Endothelial cell of umbilical vein (primary cell): ENCODE data around the gene CACNA2D1. TPM values are rescaled to one million over a fixed set of nuclear protein-coding genes. Genes with fewer than 3 reads are reported as not detected.

ENCODE experiments used
- BruUV-seq: library from RNA; stranded (reverse); fragments of 400-500 nt; replicated peaks from 2 replicates; lab custom pipeline; 2021; lab: Mats Ljungman, UMichigan
- CTCF ChIA-PET: fragments of 300-600, 350-600 bp; sonication (Branson Sonifier 250); formaldehyde crosslinking; loops from one replicate; lab custom pipeline; 2021; ENCODE audit warnings: antibody characterized with exemption, inconsistent platforms; lab: Charles Lee
- POLR2A ChIA-PET: fragments of 300-600, 350-600 bp; sonication (Branson Sonifier 250); formaldehyde crosslinking; loops from one replicate; lab custom pipeline; 2021; ENCODE audit warnings: antibody characterized with exemption, inconsistent platforms; lab: Charles Lee
- DNase-seq: peaks from one replicate; pipeline ENCODE4 v3.0.0-alpha.2; 2011; ENCODE audit warnings: low read depth, low spot score
- FAIRE-seq: peaks from 2 replicates; lab custom pipeline; 2011; peaks lifted over from hg19 to GRCh38; lab: Jason Lieb, UNC
- H2AFZ ChIP-seq: 2 replicates; pipeline ENCODE4 v1.6.0; 2012; ENCODE audit warnings: low read depth, low read length, control low read depth, inconsistent platforms
- H3K27ac ChIP-seq: 2 replicates; pipeline ENCODE4 v1.5.1; 2011; ENCODE audit warnings: low read depth, mild to moderate bottlenecking, control low read depth, low read length, moderate library complexity; ENCODE audit not compliant: insufficient read depth
- H3K27me3 ChIP-seq, 2 experiments: 2 replicates each; pipeline versions ENCODE4 v1.6.0 to v1.6.1; 2011; ENCODE audit warnings: low read length in 2 of 2, mixed read lengths in 1 of 2; ENCODE audit not compliant: control insufficient read depth in 2 of 2, insufficient read depth in 2 of 2
- H3K36me3 ChIP-seq, 2 experiments: 2 replicates in 1 of 2; 3 replicates in 1 of 2; pipeline ENCODE4 v1.5.1; 2011; ENCODE audit warnings: low read length in 2 of 2, mild to moderate bottlenecking in 1 of 2, moderate library complexity in 1 of 2; ENCODE audit not compliant: control insufficient read depth in 2 of 2, insufficient read depth in 2 of 2; ENCODE audit errors: extremely low read depth in 1 of 2
- H3K4me1 ChIP-seq: 3 replicates; pipeline ENCODE4 v1.5.1; 2011; ENCODE audit warnings: mild to moderate bottlenecking, low read length; ENCODE audit not compliant: control insufficient read depth, insufficient read depth; ENCODE audit errors: extremely low read depth
- H3K4me2 ChIP-seq: 2 replicates; pipeline ENCODE4 v1.6.1; 2011; ENCODE audit warnings: low read length, control low read depth, mixed read lengths; ENCODE audit not compliant: insufficient read depth
- H3K4me3 ChIP-seq, 3 experiments: fragments of 200-600 bp in 1 of 3; sonication (generic), shearing (Covaris generic) in 1 of 3; replicated peaks in 1 of 3; 2 replicates each; pipeline ENCODE4 v1.5.1; 2011 to 2016; ENCODE audit warnings: control low read depth in 3 of 3, low read length in 3 of 3, mild to moderate bottlenecking in 2 of 3, inconsistent platforms in 1 of 3, low read depth in 1 of 3, moderate library complexity in 1 of 3; ENCODE audit not compliant: insufficient read depth in 1 of 3
- H3K79me2 ChIP-seq: 2 replicates; pipeline ENCODE4 v1.6.0; 2012; ENCODE audit warnings: low read length, inconsistent platforms; ENCODE audit not compliant: control insufficient read depth, insufficient read depth
- H3K9ac ChIP-seq: replicated peaks from 2 replicates; pipeline ENCODE3; 2011; ENCODE audit warnings: low read length, control low read depth; ENCODE audit not compliant: insufficient read depth; ENCODE audit errors: extremely low read depth
- H3K9me1 ChIP-seq: replicated peaks from 3 replicates; pipeline ENCODE4 v1.6.0; 2011; ENCODE audit warnings: mild to moderate bottlenecking, low read length; ENCODE audit not compliant: control insufficient read depth, insufficient read depth; ENCODE audit errors: extremely low read depth
- H3K9me3 ChIP-seq: replicated peaks from 2 replicates; pipeline ENCODE4 v1.5.1; 2012; ENCODE audit warnings: low read length, inconsistent platforms; ENCODE audit not compliant: control insufficient read depth, insufficient read depth
- H4K20me1 ChIP-seq: replicated peaks from 2 replicates; pipeline ENCODE3; 2011; ENCODE audit warnings: mild to moderate bottlenecking, low read length; ENCODE audit not compliant: control insufficient read depth, insufficient read depth; ENCODE audit errors: extremely low read depth
- EZH2 ChIP-seq: IDR thresholded peaks from 2 replicates; pipeline ENCODE4 v1.6.1; 2012; ENCODE audit warnings: borderline replicate concordance, low read depth, mild to moderate bottlenecking, moderate library complexity, low read length, inconsistent platforms; ENCODE audit not compliant: severe bottlenecking
- FOS ChIP-seq: IDR thresholded peaks from 2 replicates; pipeline ENCODE4 v1.6.1; 2011; ENCODE audit warnings: mild to moderate bottlenecking, low read length, moderate library complexity, borderline replicate concordance; ENCODE audit not compliant: insufficient read depth
- GATA2 ChIP-seq: IDR thresholded peaks from 2 replicates; pipeline ENCODE4 v1.7.0; 2011; ENCODE audit warnings: low read depth, mild to moderate bottlenecking, moderate library complexity, mixed read lengths, low read length; ENCODE audit not compliant: insufficient read length, insufficient read depth
- JUN ChIP-seq: IDR thresholded peaks from 2 replicates; pipeline ENCODE4 v1.6.1; 2011; ENCODE audit warnings: borderline replicate concordance, low read depth; ENCODE audit not compliant: insufficient read length, insufficient read depth
- MYC ChIP-seq: IDR thresholded peaks from one replicate; pipeline ENCODE4 v1.6.1; 2011; ENCODE audit warnings: mild to moderate bottlenecking, low read depth, low read length
- POLR2A ChIP-seq: IDR thresholded peaks from 2 replicates; pipeline ENCODE4 v1.6.1; 2012; ENCODE audit warnings: low read depth, mild to moderate bottlenecking, control low read depth, low read length
- POLR2AphosphoS5 ChIP-seq: IDR thresholded peaks from 2 replicates; pipeline ENCODE4 v1.6.1; 2012; ENCODE audit warnings: low read depth, mild to moderate bottlenecking, control low read depth, low read length, moderate library complexity; ENCODE audit not compliant: insufficient read depth
- dilution Hi-C: fragments of 300-500 bp; cut with MboI; formaldehyde crosslinking; loops from one replicate; pipeline ENCODE4 v1.15.0; 2019; ENCODE audit warnings: low sequenced_read_pairs; ENCODE audit not compliant: extremely low pct_ligation_motif_present
- intact Hi-C: fragments of 100-400 bp; cut with micrococcal nuclease; formaldehyde crosslinking; loops from one replicate; pipeline ENCODE4 v1.10.0; 2022
- polyA plus RNA-seq, 4 experiments: library from polyadenylated mRNA; depleted of rRNA in 3 of 4; stranded (reverse) in 3 of 4; unstranded in 1 of 4; fragments of >200 nt; gene quantifications; 2 replicates each; pipeline versions ENCODE4 v1.2.1 to v1.2.3, GENCODE V29; 2011 to 2012; ENCODE audit warnings: missing spikeins in 1 of 4
- total RNA-seq: library from RNA; stranded (reverse); gene quantifications from 2 replicates; pipeline ENCODE4 v1.2.3, GENCODE V29; 2021
- TF ChIP-seq, protein P1 (sequence below): IDR thresholded peaks from 2 replicates; pipeline ENCODE4 v1.6.1; 2011; ENCODE audit not compliant: insufficient read depth, insufficient read length
- TF ChIP-seq, protein P2 (sequence below), 2 donors: IDR thresholded peaks; 1 replicate in 1 of 2; 2 replicates in 1 of 2; pipeline ENCODE4 v1.5.1; 2011; ENCODE audit warnings: low read length in 2 of 2, mild to moderate bottlenecking in 2 of 2, moderate library complexity in 2 of 2, control low read depth in 1 of 2, inconsistent platforms in 1 of 2, low read depth in 1 of 2; ENCODE audit not compliant: insufficient read depth in 1 of 2; ENCODE audit errors: extremely low read depth in 1 of 2

CACNA2D1 gene
- total and polyA plus RNA-seq, 2 donors (not counting 3 experiments of a cell fraction or from before 2014, with no cell fraction given) = 4.1 to 38.6 TPM

DNA sequence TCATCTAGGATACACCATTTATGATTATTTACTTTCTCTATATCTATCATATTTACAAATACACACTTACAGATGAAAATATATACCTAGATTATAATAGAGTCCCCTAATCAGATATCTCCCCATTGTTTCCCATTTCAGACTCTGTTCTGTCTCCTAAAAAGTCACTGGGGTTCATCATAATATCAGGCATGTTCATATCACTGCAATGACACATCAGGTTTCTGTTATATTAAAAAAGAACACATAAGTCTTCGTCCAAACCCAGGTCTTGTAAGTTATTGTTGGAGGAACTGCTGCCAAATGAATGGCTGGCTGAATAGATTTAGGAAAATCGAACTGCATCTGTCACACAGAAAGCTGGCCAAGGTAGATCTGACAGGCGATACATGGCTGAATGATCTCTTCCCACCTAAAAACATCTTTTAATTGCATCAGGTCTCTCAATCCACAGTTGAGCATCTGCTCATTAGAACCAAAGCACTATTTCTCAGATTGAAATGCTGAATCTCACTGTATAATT is 178.7 kb downstream of the CACNA2D1 start:
- Histone ChIP-seq H3K36me3 (no peaks in the 10 kb centered on the region), H3K9me1 (no peaks in the 10 kb centered on the region), H2AFZ (no peak overlapping the region), H3K4me2 (no peak overlapping the region), H4K20me1 (no peaks in the 10 kb centered on the region), H3K79me2 (no peaks in the 10 kb centered on the region), H3K4me3 (no peak overlapping the region), H3K9me3 (no peaks in the 10 kb centered on the region), H3K27me3 (no peaks in the 10 kb centered on the region), H3K9ac (no peak overlapping the region), H3K27ac (no peak overlapping the region), H3K4me1 (peaks cover 3% of the 10 kb centered on the region)
- FAIRE-seq (no peak), DNase-seq (no peak)
- ChIA-PET POLR2A (no interaction called here), CTCF (interaction anchor here (1.3 kb wide), 1 partner anchor 28 kb away, joined by 3 read pairs; no protein-coding TSS in a partner anchor)
- BruUV-seq = no TSS peak
- intact Hi-C loops = no loop called here
- no peak for TF ChIP-seq POLR2A
- TF ChIP-seq, protein P1, sequence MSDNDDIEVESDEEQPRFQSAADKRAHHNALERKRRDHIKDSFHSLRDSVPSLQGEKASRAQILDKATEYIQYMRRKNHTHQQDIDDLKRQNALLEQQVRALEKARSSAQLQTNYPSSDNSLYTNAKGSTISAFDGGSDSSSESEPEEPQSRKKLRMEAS = no peak
- TF ChIP-seq MYC = no peak
- no peak for TF ChIP-seq FOS
- dilution Hi-C loops = no loop called here

DNA sequence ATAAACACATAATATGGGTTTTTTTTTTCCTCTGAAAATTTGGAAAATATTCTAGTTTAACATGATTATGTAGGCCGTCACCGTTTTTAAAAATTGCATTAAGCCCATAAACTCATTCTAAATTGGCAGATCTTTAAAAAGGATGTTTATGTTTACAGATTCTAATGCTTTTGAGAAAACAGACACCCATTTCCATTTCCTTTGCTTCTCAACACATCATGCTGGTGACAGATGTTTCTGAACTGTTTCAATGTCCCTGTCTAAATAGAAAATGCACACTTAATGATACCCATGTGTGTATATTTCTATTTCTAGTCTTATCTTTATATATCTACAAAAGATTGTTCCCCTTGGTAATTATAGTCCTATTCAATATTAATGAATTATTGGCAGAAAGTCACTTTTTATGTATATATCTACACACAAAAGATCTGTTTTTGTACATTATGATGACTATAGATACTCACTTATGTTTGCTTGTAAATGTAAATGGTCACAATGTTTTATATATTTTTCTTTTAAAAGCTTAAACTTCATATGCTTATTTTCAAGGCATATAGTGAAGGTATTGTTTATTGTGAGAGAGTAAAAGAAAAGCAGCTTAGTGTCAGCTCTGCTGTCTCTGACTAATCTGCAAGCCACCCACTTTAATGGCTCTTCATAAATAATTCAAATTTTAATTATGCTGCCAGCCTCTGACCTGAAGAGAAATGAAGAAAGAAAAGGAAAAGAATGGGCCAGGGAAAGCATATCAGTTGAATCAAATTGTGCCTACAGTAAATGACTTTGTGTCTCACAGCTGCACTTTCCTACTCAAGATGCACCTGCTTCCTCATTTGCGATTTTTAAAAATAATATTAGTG is 179.4 kb downstream of the CACNA2D1 start:
- intact Hi-C loops (no loop called here), dilution Hi-C loops (no loop called here)
- no peak overlapping the region for H3K27ac ChIP-seq
- H3K9me1 ChIP-seq = no peaks in the 10 kb centered on the region
- TF ChIP-seq POLR2AphosphoS5 = no peak
- TF ChIP-seq GATA2 = no peak
- TF ChIP-seq, protein P1 = no peak
- no peak for TF ChIP-seq EZH2
- TF ChIP-seq JUN = no peak
- no peak for TF ChIP-seq FOS
- TF ChIP-seq, protein P2, sequence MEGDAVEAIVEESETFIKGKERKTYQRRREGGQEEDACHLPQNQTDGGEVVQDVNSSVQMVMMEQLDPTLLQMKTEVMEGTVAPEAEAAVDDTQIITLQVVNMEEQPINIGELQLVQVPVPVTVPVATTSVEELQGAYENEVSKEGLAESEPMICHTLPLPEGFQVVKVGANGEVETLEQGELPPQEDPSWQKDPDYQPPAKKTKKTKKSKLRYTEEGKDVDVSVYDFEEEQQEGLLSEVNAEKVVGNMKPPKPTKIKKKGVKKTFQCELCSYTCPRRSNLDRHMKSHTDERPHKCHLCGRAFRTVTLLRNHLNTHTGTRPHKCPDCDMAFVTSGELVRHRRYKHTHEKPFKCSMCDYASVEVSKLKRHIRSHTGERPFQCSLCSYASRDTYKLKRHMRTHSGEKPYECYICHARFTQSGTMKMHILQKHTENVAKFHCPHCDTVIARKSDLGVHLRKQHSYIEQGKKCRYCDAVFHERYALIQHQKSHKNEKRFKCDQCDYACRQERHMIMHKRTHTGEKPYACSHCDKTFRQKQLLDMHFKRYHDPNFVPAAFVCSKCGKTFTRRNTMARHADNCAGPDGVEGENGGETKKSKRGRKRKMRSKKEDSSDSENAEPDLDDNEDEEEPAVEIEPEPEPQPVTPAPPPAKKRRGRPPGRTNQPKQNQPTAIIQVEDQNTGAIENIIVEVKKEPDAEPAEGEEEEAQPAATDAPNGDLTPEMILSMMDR (IDR thresholded peaks at IDR 0.05; ENCODE audit: extremely low read depth in 1 of 2, insufficient read depth in 1 of 2, low read depth in 1 of 2, low read length in 2 of 2) = no peak
- TF ChIP-seq MYC = no peak
- TF ChIP-seq POLR2A = no peak
- ChIA-PET POLR2A (no interaction called here), CTCF (interaction anchor here (1.3 kb wide), 1 partner anchor 27 kb away, joined by 3 read pairs; no protein-coding TSS in a partner anchor)
- no peak for DNase-seq
- no peaks in the 10 kb centered on the region for H3K9me3 ChIP-seq
- no TSS peak for BruUV-seq
- no peak for FAIRE-seq
- H3K9ac ChIP-seq = no peak overlapping the region
- no peaks in the 10 kb centered on the region for H3K79me2 ChIP-seq
- H3K4me3 ChIP-seq = no peak overlapping the region
- no peak overlapping the region for H3K4me2 ChIP-seq
- no peaks in the 10 kb centered on the region for H4K20me1 ChIP-seq
- no peaks in the 10 kb centered on the region for H3K4me1 ChIP-seq
- H2AFZ ChIP-seq = no peak overlapping the region
- H3K27me3 ChIP-seq = no peaks in the 10 kb centered on the region
- H3K36me3 ChIP-seq = no peaks in the 10 kb centered on the region
